NCI-H748 (cell line): ENCODE data around the gene BRF1.
"Not testable (repeated sequence)": the region's sequence is repeated elsewhere in the genome, so short reads cannot be mapped to it uniquely, and the experiment has no call there.

Experiments used
- DNase-seq: peaks from one replicate; lab custom pipeline; 2025; ENCODE audit not compliant: unreplicated experiment; lab: John Stamatoyannopoulos, UW

BRF1 gene

GRCh38 chr14:105292826-105293711 is 7.7 kb downstream of the BRF1 start:
- DNase-seq, result no peak

DNA sequence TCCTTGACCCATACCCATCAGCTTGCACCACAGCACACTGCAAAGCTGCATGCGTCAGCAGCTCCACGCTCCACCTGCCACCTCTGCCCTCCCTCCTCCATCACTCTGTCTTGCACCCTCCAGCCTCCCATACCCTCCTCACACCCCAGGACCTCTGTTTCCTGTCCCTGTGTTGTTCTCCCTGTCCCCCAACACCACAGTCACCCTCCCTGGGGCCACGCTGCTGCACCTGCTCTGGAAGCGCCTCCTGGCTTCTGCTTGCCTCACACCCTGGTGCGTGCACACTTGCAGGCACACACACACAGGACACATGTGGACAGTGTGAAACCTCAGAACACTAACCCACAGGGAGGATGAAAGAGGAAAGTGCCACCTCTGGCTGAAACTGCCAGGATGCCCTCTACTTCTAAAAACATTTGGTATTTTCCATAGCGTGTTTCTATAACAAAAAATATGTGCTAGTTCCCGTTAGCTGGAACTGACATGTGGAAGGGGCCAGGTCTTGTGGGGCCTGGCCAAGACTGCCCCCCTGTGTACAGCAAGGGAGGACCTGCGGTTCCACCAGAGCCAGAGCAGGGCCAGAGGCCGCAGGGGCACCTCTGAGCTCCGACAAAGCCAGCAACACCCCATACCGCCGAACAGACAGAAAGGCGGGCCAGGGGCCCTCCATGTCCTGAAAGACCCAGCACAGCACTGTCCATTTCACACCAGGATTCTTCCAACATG is 10.0 kb downstream of the BRF1 start:
- DNase-seq, result no peak

- not testable (repeated sequence) for DNase-seq
These were observed 11.9 kb downstream of the BRF1 start for GRCh38 chr14:105288936-105289335.

DNA sequence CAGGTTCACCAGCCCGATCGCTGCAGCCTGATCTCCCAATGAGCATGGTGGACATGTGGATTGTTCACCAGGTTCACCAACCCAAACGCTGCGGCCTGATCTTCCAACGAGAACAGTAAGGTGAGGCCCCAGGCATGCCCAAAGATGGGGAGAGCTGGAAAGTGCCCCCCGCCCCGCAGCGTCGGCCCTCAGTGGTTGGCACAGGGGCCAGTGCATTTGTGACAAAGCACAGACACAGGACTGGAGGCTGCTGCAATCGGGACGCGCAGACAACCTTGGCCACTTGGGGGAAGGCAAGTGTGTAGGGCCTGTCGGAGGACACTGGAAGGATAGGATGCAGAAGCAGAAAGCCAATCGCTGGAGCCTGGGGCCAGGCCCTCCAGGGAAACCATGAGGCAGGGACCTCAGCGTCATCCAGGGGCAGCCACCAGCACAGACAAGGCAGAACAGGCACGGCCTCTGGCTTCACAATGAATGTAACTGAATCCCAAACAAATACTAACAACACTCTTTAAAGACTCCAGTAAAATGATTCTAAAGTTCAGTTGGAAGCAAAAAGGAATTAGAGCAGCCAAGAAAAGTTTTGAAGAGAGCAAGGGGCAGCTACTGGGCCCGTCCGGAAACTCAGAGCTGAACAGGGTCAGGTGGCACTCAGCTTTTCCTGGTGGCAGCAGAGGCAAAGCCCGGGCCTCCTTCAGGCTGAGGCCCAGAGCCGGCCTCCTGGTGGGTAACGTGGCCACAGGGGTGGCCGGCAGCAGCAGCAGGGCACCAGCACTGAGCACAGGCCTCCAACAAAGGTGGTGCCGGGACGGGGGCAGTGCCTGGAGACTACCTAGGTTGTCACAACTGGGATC is 13.3 kb downstream of the BRF1 start:
- DNase-seq, result no peak

- no peak for DNase-seq
These were observed 14.0 kb downstream of the BRF1 start for GRCh38 chr14:105286759-105287144.

GRCh38 chr14:105285174-105285573 is 15.6 kb downstream of the BRF1 start:
- no peak for DNase-seq

- no peak for DNase-seq
These were observed 16.9 kb downstream of the BRF1 start for GRCh38 chr14:105283899-105284298.

DNA sequence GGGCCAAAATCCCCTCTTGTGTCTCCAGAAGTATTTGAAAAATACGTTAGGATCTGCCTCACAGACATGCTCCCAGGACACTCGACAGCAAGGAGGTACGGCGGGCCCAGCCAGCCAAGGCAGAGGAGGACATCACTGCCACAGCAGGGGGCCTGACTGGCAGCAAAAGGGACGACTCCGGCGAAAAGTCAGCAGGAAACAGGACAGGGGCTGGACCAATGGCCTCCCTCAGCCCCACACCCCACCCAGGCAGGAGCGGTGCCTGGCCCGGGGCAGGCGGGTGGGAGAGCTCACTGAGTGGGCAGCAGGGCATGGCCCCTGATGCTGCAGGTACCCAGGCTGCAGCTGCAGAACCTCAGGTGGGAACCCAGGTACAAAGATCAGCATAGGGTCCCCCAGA is 17.8 kb downstream of the BRF1 start:
- DNase-seq, result no peak

- DNase-seq, result no peak
These were observed 18.6 kb downstream of the BRF1 start for GRCh38 chr14:105282098-105282725.

- peak; percentile 56 for DNase-seq
These were observed 19.3 kb downstream of the BRF1 start for GRCh38 chr14:105281371-105282097.

DNA sequence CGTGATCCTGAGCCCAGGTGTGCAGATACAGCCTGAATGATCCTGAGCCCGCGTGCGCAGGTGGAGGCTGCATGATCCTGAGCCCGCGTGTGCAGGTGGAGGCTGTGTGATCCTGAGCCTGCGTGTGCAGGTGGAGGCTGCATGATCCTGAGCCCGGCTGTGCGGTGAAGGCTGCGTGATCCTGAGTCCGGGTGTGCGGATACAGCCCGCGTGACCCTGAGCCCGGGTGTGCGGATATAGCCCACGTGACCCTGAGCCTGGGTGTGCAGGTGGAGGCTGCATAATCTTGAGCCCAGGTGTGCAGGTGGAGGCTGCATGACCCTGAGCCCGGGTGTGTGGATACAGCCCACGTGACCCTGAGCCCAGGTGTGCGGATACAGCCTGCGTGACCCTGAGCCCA is 20.3 kb downstream of the BRF1 start:
- DNase-seq, result no peak

- DNase-seq, result no peak
These were observed 21.0 kb downstream of the BRF1 start for GRCh38 chr14:105279642-105280361.

DNA sequence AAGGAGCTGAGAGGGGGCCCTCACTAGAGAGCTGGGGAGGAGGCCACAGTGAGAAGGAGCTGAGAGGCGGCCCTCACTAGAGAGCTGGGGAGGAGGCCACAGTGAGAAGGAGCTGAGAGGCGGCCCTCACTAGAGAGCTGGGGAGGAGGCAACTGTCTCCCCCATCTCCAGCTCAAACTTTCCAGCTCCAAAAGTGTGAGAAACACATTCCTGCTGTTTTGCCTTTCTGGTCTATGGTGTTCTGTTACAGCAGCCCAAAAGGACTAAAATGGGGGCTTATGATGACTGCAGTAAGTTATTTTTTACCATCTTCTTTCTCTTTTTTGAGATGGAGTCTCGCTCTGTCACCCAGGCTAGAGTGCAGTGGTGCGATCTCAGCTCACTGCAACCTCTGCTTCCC is 23.4 kb downstream of the BRF1 start:
- DNase-seq, result not testable (repeated sequence)

DNA sequence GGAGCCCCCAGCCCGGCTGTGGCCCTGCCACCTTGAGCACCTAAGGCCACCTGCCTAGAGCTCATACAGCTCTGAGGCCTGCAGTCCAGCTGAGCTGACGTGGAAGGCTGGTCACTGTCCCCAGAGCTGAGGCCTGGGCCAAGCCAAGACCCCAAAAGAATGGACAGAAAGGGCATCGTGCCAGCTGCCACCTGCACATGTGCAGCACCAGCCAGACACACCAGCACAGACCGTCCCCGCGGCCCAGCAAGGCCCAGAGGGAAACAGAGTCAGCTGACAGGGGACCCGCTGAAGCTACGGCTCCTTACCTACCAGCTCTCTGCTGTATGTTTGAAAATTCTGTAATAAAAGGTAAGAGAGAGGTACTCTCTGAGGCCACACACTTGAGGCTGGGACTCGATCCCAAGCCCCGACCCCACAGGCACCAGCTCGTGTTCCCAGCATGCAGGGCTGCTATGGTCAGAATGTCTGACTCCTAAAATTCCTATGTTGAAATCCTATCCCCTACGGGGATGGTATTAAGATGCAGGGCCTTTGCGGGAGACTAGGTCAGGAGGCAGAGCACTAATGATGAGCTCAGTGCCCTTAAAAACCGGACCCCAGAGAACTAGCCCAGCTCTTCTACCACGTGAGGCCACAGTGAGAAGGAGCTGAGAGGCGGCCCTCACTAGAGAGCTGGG is 25.4 kb downstream of the BRF1 start:
- DNase-seq, result no peak

DNA sequence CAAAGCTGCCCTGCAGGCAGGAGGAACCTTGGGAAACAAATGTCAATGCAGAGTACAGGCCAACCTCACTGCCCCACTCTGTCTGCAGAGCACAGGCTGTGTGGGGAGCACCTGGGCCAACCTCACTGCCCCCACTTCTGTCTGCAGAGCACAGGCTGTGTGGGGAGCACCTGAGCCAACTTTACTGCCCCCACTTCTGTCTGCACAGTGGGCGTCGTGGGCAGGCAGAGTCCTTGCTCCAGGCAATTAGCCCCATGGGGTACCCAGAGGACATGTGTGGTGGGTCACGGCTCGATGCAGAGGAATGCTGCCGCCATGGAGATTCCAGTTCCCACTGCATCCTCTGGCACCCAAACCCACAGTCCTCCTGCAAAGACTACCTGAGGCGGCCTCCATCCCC is 26.2 kb downstream of the BRF1 start:
- no peak for DNase-seq

- DNase-seq, result no peak
These were observed 27.7 kb downstream of the BRF1 start for GRCh38 chr14:105273062-105273461.

DNA sequence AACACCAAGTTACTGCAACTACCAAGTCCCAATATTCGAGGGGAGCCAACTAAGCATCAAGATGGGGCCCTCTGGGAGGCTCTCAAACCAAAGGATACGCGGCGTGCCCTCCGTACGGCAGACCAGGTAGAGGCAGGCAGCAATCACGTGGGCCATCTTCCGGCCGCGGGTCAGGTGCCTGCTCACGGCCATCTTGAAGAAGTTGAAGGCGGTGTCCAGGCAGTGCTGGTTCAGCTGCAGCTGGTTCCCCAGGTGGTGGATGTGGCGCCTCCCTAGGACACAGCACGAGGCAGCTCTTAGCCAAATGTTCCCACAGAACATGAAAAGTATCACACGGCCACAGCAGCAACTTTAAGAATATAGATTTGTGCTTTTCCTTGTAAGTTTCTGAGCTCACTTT is 28.2 kb downstream of the BRF1 start:
- DNase-seq, result no peak

- DNase-seq, result no peak
These were observed 29.4 kb downstream of the BRF1 start for GRCh38 chr14:105271224-105271890.

DNA sequence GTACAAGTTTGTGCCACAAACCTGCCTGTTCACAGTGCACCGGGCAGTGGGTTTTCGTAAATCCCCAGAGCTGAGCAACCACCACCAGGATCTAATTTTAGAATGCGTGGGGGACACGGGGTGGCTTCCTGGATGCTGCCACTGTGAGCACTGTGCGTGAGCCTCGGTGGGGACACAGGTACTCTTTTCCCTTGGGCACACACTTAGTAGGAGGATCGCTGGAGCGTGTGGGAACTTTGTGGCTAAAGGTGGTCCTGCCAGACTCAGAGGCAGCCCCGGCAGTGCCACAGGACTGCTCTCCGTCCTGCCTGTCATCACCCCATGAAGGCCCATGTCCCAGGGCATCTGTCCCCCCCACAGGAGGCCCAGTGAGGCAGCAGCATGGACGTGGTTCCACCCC is 31.4 kb downstream of the BRF1 start:
- no peak for DNase-seq
